Measurements from ENCODE around the gene FSHR. TPM values are rescaled to one million over a fixed set of nuclear protein-coding genes. Genes with fewer than 3 reads are reported as not detected.

Gene FSHR
- total RNA-seq, 1 donor from 2014 or later = not detected

DNA sequence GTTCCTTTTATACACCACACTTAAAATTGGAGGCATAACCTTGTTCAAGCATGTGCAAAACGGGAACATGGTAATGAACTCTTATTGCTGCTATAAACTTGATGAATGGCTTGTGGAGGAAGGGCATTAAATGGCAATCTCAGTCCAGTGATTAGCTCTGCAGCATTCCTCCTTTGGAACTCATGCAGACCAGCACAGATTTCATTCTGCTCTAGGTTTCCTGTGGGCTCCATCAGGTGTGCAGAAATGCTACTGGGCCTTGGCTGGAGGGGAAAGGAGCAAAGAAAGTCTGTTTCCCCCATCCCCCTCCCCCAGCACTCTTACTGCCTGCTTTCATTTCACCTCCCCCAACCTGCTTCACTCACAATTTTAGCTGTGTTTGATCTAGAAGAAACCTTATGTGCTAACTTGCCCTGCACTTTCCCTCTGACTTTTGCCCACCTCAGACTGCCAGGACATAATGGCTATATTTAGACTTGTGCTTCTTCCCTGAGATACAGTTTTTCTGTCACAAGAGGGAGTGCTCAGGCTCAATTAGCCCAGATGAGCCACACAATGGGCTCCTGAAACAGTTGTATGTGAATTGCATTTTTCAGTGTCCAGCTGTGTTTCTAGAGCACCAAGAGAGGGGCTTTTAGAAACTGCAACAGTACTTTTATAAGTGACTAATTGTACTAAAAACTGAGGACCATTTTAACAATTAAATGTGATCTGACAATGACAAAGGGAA is 109.8 kb downstream of the FSHR start:
- H3K9me3 Mint-ChIP-seq (ENCODE audit: unreplicated experiment) = no peaks in the 10 kb centered on the region
- no peaks in the 10 kb centered on the region for H3K4me1 Mint-ChIP-seq (ENCODE audit: unreplicated experiment)
- H3K27me3 Mint-ChIP-seq (ENCODE audit: unreplicated experiment) = no peaks in the 10 kb centered on the region
- no peak overlapping the region for H3K27ac Mint-ChIP-seq (ENCODE audit: unreplicated experiment)
- no peak overlapping the region for H3K4me3 Mint-ChIP-seq (ENCODE audit: unreplicated experiment)
- TF ChIP-seq, protein P1, sequence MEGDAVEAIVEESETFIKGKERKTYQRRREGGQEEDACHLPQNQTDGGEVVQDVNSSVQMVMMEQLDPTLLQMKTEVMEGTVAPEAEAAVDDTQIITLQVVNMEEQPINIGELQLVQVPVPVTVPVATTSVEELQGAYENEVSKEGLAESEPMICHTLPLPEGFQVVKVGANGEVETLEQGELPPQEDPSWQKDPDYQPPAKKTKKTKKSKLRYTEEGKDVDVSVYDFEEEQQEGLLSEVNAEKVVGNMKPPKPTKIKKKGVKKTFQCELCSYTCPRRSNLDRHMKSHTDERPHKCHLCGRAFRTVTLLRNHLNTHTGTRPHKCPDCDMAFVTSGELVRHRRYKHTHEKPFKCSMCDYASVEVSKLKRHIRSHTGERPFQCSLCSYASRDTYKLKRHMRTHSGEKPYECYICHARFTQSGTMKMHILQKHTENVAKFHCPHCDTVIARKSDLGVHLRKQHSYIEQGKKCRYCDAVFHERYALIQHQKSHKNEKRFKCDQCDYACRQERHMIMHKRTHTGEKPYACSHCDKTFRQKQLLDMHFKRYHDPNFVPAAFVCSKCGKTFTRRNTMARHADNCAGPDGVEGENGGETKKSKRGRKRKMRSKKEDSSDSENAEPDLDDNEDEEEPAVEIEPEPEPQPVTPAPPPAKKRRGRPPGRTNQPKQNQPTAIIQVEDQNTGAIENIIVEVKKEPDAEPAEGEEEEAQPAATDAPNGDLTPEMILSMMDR (IDR thresholded peaks at IDR 0.05) = peak; percentile 12
- H3K36me3 Mint-ChIP-seq (ENCODE audit: unreplicated experiment) = no peaks in the 10 kb centered on the region
- no peak for DNase-seq (ENCODE audit: extremely low spot score, unreplicated experiment)

- Mint-ChIP-seq H3K27me3 (ENCODE audit: unreplicated experiment) (no peaks in the 10 kb centered on the region), H3K9me3 (ENCODE audit: unreplicated experiment) (no peaks in the 10 kb centered on the region), H3K4me1 (ENCODE audit: unreplicated experiment) (no peaks in the 10 kb centered on the region), H3K27ac (ENCODE audit: unreplicated experiment) (no peak overlapping the region), H3K36me3 (ENCODE audit: unreplicated experiment) (no peaks in the 10 kb centered on the region), H3K4me3 (ENCODE audit: unreplicated experiment) (no peak overlapping the region)
- no peak for DNase-seq (ENCODE audit: extremely low spot score, unreplicated experiment)
- TF ChIP-seq, protein P1 (IDR thresholded peaks at IDR 0.05) = no peak
Observed at GRCh38 chr2:49043405-49043982, 110.8 kb downstream of the FSHR start.

DNA sequence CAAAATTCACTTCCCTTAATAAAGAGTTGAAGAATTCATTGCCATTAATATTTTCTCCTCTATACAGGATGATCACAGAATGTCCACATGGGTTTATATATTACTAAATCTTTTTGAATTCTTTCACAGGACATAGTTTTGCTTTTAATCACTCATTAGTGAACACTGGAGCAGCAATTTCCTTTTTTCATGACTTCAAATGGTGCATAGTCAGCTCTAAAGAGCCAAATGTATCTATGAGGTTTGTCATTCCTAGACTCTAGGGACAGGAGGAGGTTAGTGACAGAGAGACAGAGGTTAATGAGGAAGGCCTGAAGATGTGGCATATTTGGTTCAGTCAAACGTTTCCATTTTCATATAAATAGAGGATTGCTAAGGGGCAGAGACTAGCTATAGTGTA is 111.8 kb downstream of the FSHR start:
- Mint-ChIP-seq H3K4me1 (ENCODE audit: unreplicated experiment) (no peaks in the 10 kb centered on the region), H3K36me3 (ENCODE audit: unreplicated experiment) (no peaks in the 10 kb centered on the region), H3K27me3 (ENCODE audit: unreplicated experiment) (no peaks in the 10 kb centered on the region), H3K4me3 (ENCODE audit: unreplicated experiment) (no peak overlapping the region), H3K9me3 (ENCODE audit: unreplicated experiment) (no peaks in the 10 kb centered on the region), H3K27ac (ENCODE audit: unreplicated experiment) (no peak overlapping the region)
- TF ChIP-seq, protein P1 (IDR thresholded peaks at IDR 0.05) = no peak
- DNase-seq (ENCODE audit: extremely low spot score, unreplicated experiment) = no peak

DNA sequence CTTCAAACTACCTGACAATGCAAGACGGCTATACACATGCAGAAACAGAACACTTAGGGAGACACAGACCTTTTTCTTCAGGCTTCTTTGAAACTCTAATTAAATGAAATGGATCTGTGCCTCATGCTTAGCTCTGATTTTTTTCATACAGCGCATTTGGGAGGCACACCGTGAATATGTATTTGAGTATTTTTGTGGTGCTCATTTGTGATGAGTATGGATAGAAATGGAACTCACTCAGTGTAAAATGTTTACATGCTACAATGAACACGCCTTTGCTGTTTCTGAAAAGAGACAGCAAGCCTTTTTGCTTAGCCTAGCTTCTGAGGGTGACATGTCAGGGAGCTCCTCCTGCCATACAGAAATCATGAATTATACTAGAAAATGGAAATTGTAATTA is 113.3 kb downstream of the FSHR start:
- no peak for DNase-seq (ENCODE audit: extremely low spot score, unreplicated experiment)
- H3K4me3 Mint-ChIP-seq (ENCODE audit: unreplicated experiment) = no peak overlapping the region
- no peak overlapping the region for H3K27ac Mint-ChIP-seq (ENCODE audit: unreplicated experiment)
- H3K4me1 Mint-ChIP-seq (ENCODE audit: unreplicated experiment) = no peaks in the 10 kb centered on the region
- no peaks in the 10 kb centered on the region for H3K36me3 Mint-ChIP-seq (ENCODE audit: unreplicated experiment)
- H3K27me3 Mint-ChIP-seq (ENCODE audit: unreplicated experiment) = no peaks in the 10 kb centered on the region
- TF ChIP-seq, protein P1 (IDR thresholded peaks at IDR 0.05) = no peak
- H3K9me3 Mint-ChIP-seq (ENCODE audit: unreplicated experiment) = no peaks in the 10 kb centered on the region

GRCh38 chr2:49037197-49037596 is 117.1 kb downstream of the FSHR start:
- H3K36me3 Mint-ChIP-seq (ENCODE audit: unreplicated experiment) = no peaks in the 10 kb centered on the region

More at GRCh38 chr2:49037197-49037596, 117.1 kb downstream of the FSHR start:
- H3K27me3 Mint-ChIP-seq (ENCODE audit: unreplicated experiment) = no peaks in the 10 kb centered on the region
- DNase-seq (ENCODE audit: extremely low spot score, unreplicated experiment) = no peak
- no peaks in the 10 kb centered on the region for H3K4me1 Mint-ChIP-seq (ENCODE audit: unreplicated experiment)
- H3K4me3 Mint-ChIP-seq (ENCODE audit: unreplicated experiment) = no peak overlapping the region
- H3K9me3 Mint-ChIP-seq (ENCODE audit: unreplicated experiment) = no peaks in the 10 kb centered on the region
- no peak overlapping the region for H3K27ac Mint-ChIP-seq (ENCODE audit: unreplicated experiment)
- TF ChIP-seq, protein P1 (IDR thresholded peaks at IDR 0.05) = no peak

Measured in osteocyte (in vitro differentiated cells).